ENCODE results near the gene NPAT.
"Not testable (repeated sequence)": the region's sequence is repeated elsewhere in the genome, so short reads cannot be mapped to it uniquely, and the experiment has no call there.

The NPAT gene

GRCh38 chr11:108218912-108219783, 3.3 kb downstream of the NPAT start:
- no peak for DNase-seq (ENCODE audit: low read depth in 2 of 2)

- no peak for DNase-seq (ENCODE audit: low read depth in 2 of 2)
Observed at GRCh38 chr11:108218455-108218854, 4.0 kb downstream of the NPAT start.

- no peak for DNase-seq (ENCODE audit: low read depth in 2 of 2)
Observed at GRCh38 chr11:108216988-108217387, 5.5 kb downstream of the NPAT start.

GRCh38 chr11:108213784-108214183, 8.7 kb downstream of the NPAT start:
- no peak for DNase-seq (ENCODE audit: low read depth in 2 of 2)

- no peak for DNase-seq (ENCODE audit: low read depth in 2 of 2)
Observed at GRCh38 chr11:108210441-108210840, 12.0 kb downstream of the NPAT start.

GRCh38 chr11:108207683-108208060, 14.8 kb downstream of the NPAT start:
- DNase-seq (ENCODE audit: low read depth in 2 of 2), result no peak

- DNase-seq (ENCODE audit: low read depth in 2 of 2), result no peak
Observed at GRCh38 chr11:108206969-108207682, 15.3 kb downstream of the NPAT start.

GRCh38 chr11:108206171-108206570, 16.3 kb downstream of the NPAT start:
- DNase-seq (ENCODE audit: low read depth in 2 of 2), result no peak

- DNase-seq (ENCODE audit: low read depth in 2 of 2), result no peak
Observed at GRCh38 chr11:108204929-108205499, 17.4 kb downstream of the NPAT start.

GRCh38 chr11:108204376-108204775, 18.1 kb downstream of the NPAT start:
- no peak for DNase-seq (ENCODE audit: low read depth in 2 of 2)

GRCh38 chr11:108203075-108203474, 19.4 kb downstream of the NPAT start:
- no peak for DNase-seq (ENCODE audit: low read depth in 2 of 2)

- peak in 1 of 2 donors; percentile 44 for DNase-seq (ENCODE audit: low read depth in 2 of 2)
Observed at GRCh38 chr11:108199446-108200321, 22.8 kb downstream of the NPAT start.

- DNase-seq (ENCODE audit: low read depth in 2 of 2), result no peak
Observed at GRCh38 chr11:108198833-108199232, 23.6 kb downstream of the NPAT start.

GRCh38 chr11:108197351-108197750, 25.1 kb downstream of the NPAT start:
- no peak for DNase-seq (ENCODE audit: low read depth in 2 of 2)

GRCh38 chr11:108196901-108197300, 25.5 kb downstream of the NPAT start:
- DNase-seq (ENCODE audit: low read depth in 2 of 2), result no peak

- DNase-seq (ENCODE audit: low read depth in 2 of 2), result no peak
Observed at GRCh38 chr11:108193725-108194124, 28.7 kb downstream of the NPAT start.

- DNase-seq (ENCODE audit: low read depth in 2 of 2), result no peak
Observed at GRCh38 chr11:108177570-108177969, 44.9 kb downstream of the NPAT start.

- no peak for DNase-seq (ENCODE audit: low read depth in 2 of 2)
Observed at GRCh38 chr11:108170184-108170583, 52.3 kb downstream of the NPAT start.

- DNase-seq (ENCODE audit: low read depth in 2 of 2), result no peak
Observed at GRCh38 chr11:108167624-108168023, 54.8 kb downstream of the NPAT start.

GRCh38 chr11:108162878-108163277, 59.6 kb downstream of the NPAT start:
- DNase-seq (ENCODE audit: low read depth in 2 of 2), result not testable (repeated sequence)

GRCh38 chr11:108160970-108161566, 61.4 kb downstream of the NPAT start:
- no peak for DNase-seq (ENCODE audit: low read depth in 2 of 2)
